Natural killer cell (primary cell): Measurements from ENCODE around the gene INPP5A. TPM values are rescaled to one million over a fixed set of nuclear protein-coding genes. Genes with fewer than 3 reads are reported as not detected.

ENCODE experiments used
- ATAC-seq, 3 donors: fragments of 150-1000 bp in 2 of 3; fragments of 200-7000 bp in 1 of 3; cut with Tn5 transposase; 1 replicate in 1 of 3; 2 replicates in 2 of 3; pipeline ENCODE4 v1.10.0; 2021; ENCODE audit warnings: mild to moderate bottlenecking in 2 of 3, moderate library complexity in 2 of 3
- DNase-seq, 2 donors: peaks; one replicate each; pipeline versions ENCODE4 v3.0.0 to v3.0.0-alpha.2; 2013 to 2021; ENCODE audit warnings: mixed read lengths in 1 of 2
- H3K27ac ChIP-seq: one replicate; pipeline ENCODE4 v1.5.1; 2013; ENCODE audit warnings: mild to moderate bottlenecking, low read length
- H3K27me3 ChIP-seq: one replicate; pipeline ENCODE4 v1.6.1; 2013; ENCODE audit warnings: low read length; ENCODE audit not compliant: control insufficient read depth, insufficient read depth
- H3K36me3 ChIP-seq: one replicate; pipeline ENCODE4 v1.6.1; 2013; ENCODE audit warnings: low read length; ENCODE audit not compliant: control insufficient read depth, insufficient read depth
- H3K4me1 ChIP-seq: one replicate; pipeline ENCODE4 v1.6.1; 2013; ENCODE audit warnings: low read length; ENCODE audit not compliant: control insufficient read depth, insufficient read depth
- H3K4me3 ChIP-seq: one replicate; pipeline ENCODE4 v1.5.1; 2013; ENCODE audit warnings: low read length
- H3K9me3 ChIP-seq: one replicate; pipeline ENCODE4 v1.6.1; 2013; ENCODE audit warnings: low read length; ENCODE audit not compliant: control insufficient read depth, insufficient read depth
- H3K27ac Mint-ChIP-seq, 2 donors: one replicate each; pipeline ENCODE4 v1.8.0; 2022; ENCODE audit warnings: mild to moderate bottlenecking in 2 of 2, mixed read lengths in 2 of 2, moderate library complexity in 1 of 2
- H3K27me3 Mint-ChIP-seq, 2 donors: one replicate each; pipeline ENCODE4 v1.8.0; 2022; ENCODE audit warnings: low read depth in 2 of 2, mixed read lengths in 2 of 2
- H3K36me3 Mint-ChIP-seq: one replicate; pipeline ENCODE4 v1.8.0; 2022; ENCODE audit warnings: mixed read lengths
- H3K4me1 Mint-ChIP-seq, 2 donors: one replicate each; pipeline ENCODE4 v1.8.0; 2022; ENCODE audit warnings: mixed read lengths in 2 of 2
- H3K4me3 Mint-ChIP-seq: one replicate; pipeline ENCODE4 v1.8.0; 2022; ENCODE audit warnings: mild to moderate bottlenecking, moderate library complexity, mixed read lengths
- H3K9me3 Mint-ChIP-seq, 2 donors: one replicate each; pipeline ENCODE4 v1.8.0; 2022; ENCODE audit warnings: mixed read lengths in 2 of 2
- WGBS: methylation state at CpG from one replicate; pipeline ENCODE4 v1.1.7; 2013; ENCODE audit warnings: missing lambda C conversion rate; ENCODE audit not compliant: insufficient coverage; 5-methylcytosine and 5-hydroxymethylcytosine counted together
- intact Hi-C: fragments of 100-400 bp; cut with micrococcal nuclease; formaldehyde crosslinking; loops from one replicate; pipeline ENCODE4 v1.14.2; 2022
- total RNA-seq, 4 donors: library from RNA; stranded (reverse); fragments of 120-200 nt in 1 of 4; gene quantifications; one replicate each; pipeline versions ENCODE4 v1.2.3 to v1.2.4, GENCODE V29; 2013 to 2022
- TF ChIP-seq, protein P1 (sequence below): fragments of 200-600 bp; IDR thresholded peaks from one replicate; pipeline ENCODE4 v1.8.0; 2022; ENCODE audit warnings: antibody characterized with exemption

The INPP5A gene
- total RNA-seq, 3 donors from 2014 or later (not counting 1 experiment from before 2014, with no cell fraction given): 12.6 to 38.6 (median 18.6) TPM

DNA sequence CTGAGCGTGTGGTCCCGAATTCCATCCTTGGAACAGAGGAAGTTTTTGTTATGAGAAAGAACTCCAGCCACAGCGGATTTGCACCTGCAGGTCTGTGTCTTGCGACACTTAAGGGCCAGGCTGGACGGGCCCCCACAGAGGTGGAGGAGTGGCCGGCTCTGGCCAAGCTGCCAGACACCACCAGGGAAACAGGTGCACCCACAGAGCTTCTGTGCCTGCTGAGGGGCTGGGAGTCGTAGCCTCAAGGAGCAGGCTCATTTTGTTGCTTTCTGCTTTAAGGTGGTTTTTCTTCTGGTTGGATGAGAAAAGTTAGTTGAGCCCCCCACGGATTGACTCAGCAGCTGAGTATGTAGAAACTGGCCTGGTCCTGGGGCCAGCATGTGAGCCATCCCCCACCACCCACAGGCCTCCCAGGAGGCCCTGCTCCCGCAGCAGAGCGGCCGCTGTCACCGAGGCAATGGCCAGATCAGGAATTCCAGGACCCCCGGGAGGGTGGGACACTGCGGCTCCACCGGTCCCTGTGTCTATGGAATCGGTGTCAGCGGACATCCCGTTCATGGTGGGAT lies 206.4 kb downstream of the INPP5A start:
- no peak overlapping the region for H3K27ac Mint-ChIP-seq
- H3K4me3 Mint-ChIP-seq: no peak overlapping the region
- H3K27me3 ChIP-seq: no peaks in the 10 kb centered on the region
- H3K4me3 ChIP-seq: no peak overlapping the region
- 96% methylated on average over 18 of the region's 18 CpGs for WGBS
- H3K36me3 ChIP-seq: no peaks in the 10 kb centered on the region
- H3K9me3 ChIP-seq: no peaks in the 10 kb centered on the region
- no peak for ATAC-seq
- TF ChIP-seq, protein P1, sequence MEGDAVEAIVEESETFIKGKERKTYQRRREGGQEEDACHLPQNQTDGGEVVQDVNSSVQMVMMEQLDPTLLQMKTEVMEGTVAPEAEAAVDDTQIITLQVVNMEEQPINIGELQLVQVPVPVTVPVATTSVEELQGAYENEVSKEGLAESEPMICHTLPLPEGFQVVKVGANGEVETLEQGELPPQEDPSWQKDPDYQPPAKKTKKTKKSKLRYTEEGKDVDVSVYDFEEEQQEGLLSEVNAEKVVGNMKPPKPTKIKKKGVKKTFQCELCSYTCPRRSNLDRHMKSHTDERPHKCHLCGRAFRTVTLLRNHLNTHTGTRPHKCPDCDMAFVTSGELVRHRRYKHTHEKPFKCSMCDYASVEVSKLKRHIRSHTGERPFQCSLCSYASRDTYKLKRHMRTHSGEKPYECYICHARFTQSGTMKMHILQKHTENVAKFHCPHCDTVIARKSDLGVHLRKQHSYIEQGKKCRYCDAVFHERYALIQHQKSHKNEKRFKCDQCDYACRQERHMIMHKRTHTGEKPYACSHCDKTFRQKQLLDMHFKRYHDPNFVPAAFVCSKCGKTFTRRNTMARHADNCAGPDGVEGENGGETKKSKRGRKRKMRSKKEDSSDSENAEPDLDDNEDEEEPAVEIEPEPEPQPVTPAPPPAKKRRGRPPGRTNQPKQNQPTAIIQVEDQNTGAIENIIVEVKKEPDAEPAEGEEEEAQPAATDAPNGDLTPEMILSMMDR: no peak
- no peaks in the 10 kb centered on the region for H3K4me1 Mint-ChIP-seq
- no peaks in the 10 kb centered on the region for H3K9me3 Mint-ChIP-seq
- H3K27ac ChIP-seq: no peak overlapping the region
- no peaks in the 10 kb centered on the region for H3K4me1 ChIP-seq
- no peak for DNase-seq
- no peaks in the 10 kb centered on the region for H3K36me3 Mint-ChIP-seq
- no peaks in the 10 kb centered on the region for H3K27me3 Mint-ChIP-seq
- intact Hi-C loops: no loop called here

DNA sequence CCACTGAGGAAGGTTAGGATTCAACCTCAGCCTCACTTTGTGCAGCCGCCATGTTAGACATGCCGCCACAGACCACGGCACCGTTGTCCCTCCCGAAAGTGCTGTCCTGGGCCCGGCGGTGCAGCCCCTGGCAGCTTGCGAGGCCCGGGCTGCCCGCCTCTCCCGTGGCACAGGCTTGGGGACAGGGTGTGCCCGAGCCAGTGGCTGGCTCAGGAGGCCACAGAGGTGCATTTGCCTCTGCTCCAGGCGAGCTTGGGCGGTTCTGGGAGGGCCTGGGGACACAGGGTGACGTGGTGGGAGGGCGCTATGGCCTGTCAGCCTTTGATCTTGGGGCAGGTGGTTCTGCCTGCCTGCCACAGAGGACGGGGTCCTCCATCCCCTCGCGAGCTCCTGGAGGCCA lies 207.3 kb downstream of the INPP5A start:
- H3K27me3 ChIP-seq: no peaks in the 10 kb centered on the region
- Mint-ChIP-seq H3K4me1 (no peaks in the 10 kb centered on the region), H3K4me3 (no peak overlapping the region), H3K9me3 (no peaks in the 10 kb centered on the region), H3K36me3 (no peaks in the 10 kb centered on the region), H3K27ac (no peak overlapping the region), H3K27me3 (no peaks in the 10 kb centered on the region)
- H3K27ac ChIP-seq: no peak overlapping the region
- no peak overlapping the region for H3K4me3 ChIP-seq
- ATAC-seq (no peak), DNase-seq (no peak)
- 90% methylated on average over 19 of the region's 19 CpGs for WGBS
- H3K36me3 ChIP-seq: peaks cover 2% of the 10 kb centered on the region
- H3K9me3 ChIP-seq: no peaks in the 10 kb centered on the region
- intact Hi-C loops: no loop called here
- TF ChIP-seq, protein P1: no peak
- no peaks in the 10 kb centered on the region for H3K4me1 ChIP-seq

DNA sequence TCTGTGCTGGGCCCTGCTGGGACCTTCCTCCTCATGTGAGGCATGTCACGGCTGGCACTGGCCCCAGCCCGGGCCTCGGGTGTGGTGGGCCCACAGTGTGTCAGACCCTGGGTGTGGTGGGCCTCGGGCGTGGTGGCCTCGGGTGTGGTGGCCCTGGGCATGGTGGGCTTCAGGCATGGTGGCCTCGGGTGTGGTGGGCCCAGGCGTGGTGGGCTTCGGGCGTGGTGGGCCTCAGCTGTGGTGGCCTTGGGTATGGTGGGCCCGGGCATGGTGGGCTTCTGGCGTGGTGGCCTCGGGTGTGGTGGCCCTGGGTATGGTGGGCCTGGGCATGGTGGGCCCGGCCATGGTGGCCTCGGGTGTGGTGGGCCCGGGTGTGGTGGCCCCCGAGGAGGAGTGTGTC lies 207.9 kb downstream of the INPP5A start:
- H3K4me3 Mint-ChIP-seq: no peak overlapping the region
- no peak overlapping the region for H3K27ac Mint-ChIP-seq
- intact Hi-C loops: no loop called here
- H3K9me3 Mint-ChIP-seq: no peaks in the 10 kb centered on the region
- Histone ChIP-seq H3K4me1 (no peaks in the 10 kb centered on the region), H3K4me3 (no peak overlapping the region), H3K9me3 (no peaks in the 10 kb centered on the region), H3K36me3 (peaks cover 2% of the 10 kb centered on the region), H3K27ac (no peak overlapping the region), H3K27me3 (no peaks in the 10 kb centered on the region)
- TF ChIP-seq, protein P1: no peak
- no peaks in the 10 kb centered on the region for H3K4me1 Mint-ChIP-seq
- no peaks in the 10 kb centered on the region for H3K36me3 Mint-ChIP-seq
- no peak for DNase-seq
- no peak for ATAC-seq
- H3K27me3 Mint-ChIP-seq: no peaks in the 10 kb centered on the region
- WGBS: 97% methylated on average over 17 of the region's 17 CpGs

DNA sequence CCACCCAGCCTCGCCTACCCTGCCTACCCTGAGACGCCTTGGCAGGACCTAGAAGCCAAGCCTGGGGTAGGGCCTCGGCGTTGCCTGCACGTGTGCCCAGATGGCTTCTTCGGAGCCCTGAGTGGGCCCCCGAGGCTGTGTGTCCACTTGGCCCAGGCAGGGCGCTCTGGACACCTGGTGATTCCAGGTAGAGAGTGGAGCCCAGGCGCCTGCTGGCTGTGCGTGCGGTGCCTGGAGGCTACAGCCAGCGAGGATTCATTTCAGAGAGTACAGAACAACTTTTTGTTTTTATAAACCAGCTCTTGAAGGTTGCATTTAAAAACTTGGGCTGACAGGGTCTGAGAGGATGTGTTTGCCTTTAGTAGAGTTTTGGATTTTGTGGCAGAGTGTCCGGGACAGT lies 208.4 kb downstream of the INPP5A start:
- Mint-ChIP-seq H3K9me3 (no peaks in the 10 kb centered on the region), H3K4me1 (no peaks in the 10 kb centered on the region), H3K36me3 (no peaks in the 10 kb centered on the region), H3K27me3 (no peaks in the 10 kb centered on the region), H3K4me3 (no peak overlapping the region), H3K27ac (no peak overlapping the region)
- Histone ChIP-seq H3K4me1 (no peaks in the 10 kb centered on the region), H3K4me3 (no peak overlapping the region), H3K27ac (no peak overlapping the region), H3K27me3 (no peaks in the 10 kb centered on the region), H3K9me3 (no peaks in the 10 kb centered on the region), H3K36me3 (peaks cover 2% of the 10 kb centered on the region)
- ATAC-seq: no peak
- 97% methylated on average over 13 of the region's 13 CpGs for WGBS
- TF ChIP-seq, protein P1: no peak
- intact Hi-C loops: no loop called here
- DNase-seq: no peak
